Placental pericyte (primary cell): ENCODE results near the gene TRMU. TPM values are rescaled to one million over a fixed set of nuclear protein-coding genes. Genes with fewer than 3 reads are reported as not detected.

ENCODE experiments used
- total RNA-seq: library from RNA; depleted of rRNA; stranded (reverse); fragments of >200 nt; gene quantifications from 2 replicates; pipeline ENCODE4 v1.2.3, GENCODE V29; 2012

TRMU gene
- total RNA-seq: 22.8 and 37.8 TPM in 2 replicates

GRCh38 chr22:46335201-46336118 lies at the start of gene TRMU:
TRMU (plus strand) TSS chr22:46335714; CDS start chr22:46335765, 51 bp downstream.

DNA sequence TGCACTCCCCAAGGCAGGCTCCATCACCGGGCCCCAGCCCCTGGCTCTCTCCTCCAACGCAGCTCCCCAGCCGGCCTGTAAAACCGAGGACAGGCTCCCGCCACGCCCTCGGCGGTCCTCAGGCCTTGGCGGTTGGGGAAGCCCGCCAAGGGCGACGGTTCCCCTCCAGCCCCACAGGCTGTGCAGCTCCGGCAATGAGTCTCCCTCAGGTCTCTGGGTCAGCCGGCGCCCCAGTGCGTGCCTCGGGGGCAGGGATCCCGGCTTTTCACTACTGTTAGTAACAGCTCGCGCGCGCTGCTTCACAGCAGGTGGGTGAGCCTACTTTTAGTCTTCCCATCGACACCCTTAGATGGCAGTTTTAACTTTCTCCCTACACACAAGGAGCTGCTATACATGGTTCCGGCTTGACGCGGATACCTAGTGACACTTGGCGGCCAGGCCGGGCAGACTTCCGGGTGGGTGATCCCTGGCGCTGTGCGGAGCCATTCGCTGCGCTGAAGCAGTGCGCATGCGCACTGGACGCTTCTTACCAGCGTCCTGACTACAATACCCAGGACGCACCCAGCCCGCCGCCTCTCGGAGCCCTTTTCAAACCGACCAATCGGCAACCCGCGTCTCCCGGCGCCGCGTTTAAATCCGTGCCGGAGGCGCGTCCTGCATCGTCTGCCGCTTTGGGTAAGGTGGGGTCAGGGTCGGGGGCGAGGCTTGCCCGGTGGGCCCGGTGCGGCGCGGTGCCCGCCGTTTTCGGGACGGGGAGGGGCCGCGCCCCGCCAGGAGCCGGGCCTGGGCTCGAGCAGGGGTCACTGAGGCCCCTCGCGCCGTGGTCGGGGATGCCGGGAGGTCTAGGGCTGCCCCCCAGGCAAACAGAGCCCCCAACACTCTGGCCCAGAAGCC lies 39.0 kb upstream of the TRMU start, which contains the start of gene GTSE1:
Gene GTSE1 (plus strand): TSS at position 614 of the 894 bp plus-strand sequence. CDS start 531 bp downstream, outside the sequence.

Other genes starting within 250 kb of the TRMU start
- gene PPARA, start 185.2 kb upstream of the TRMU start, total RNA-seq: 10.1 and 10.5 TPM in 2 replicates
- 6.2 and 8.3 TPM in 2 replicates for gene CDPF1, start 85.4 kb upstream of the TRMU start, total RNA-seq
- gene PKDREJ, start 72.4 kb upstream of the TRMU start, total RNA-seq: not detected in 2 replicates
- 23.0 and 47.4 TPM in 2 replicates for gene TTC38, start 67.7 kb upstream of the TRMU start, total RNA-seq
- 0.66 and 26.3 TPM in 2 replicates for gene GTSE1, start 38.8 kb upstream of the TRMU start, total RNA-seq
- under 0.01 and 0.43 TPM in 2 replicates for gene CELSR1, start 201.9 kb downstream of the TRMU start, total RNA-seq